ENCODE results near the gene GCSH. TPM values are rescaled to one million over a fixed set of nuclear protein-coding genes. Genes with fewer than 3 reads are reported as not detected.

Gene GCSH
- polyA plus RNA-seq, 3 donors: 0.77 to 2.0 (median 1.0) TPM

DNA sequence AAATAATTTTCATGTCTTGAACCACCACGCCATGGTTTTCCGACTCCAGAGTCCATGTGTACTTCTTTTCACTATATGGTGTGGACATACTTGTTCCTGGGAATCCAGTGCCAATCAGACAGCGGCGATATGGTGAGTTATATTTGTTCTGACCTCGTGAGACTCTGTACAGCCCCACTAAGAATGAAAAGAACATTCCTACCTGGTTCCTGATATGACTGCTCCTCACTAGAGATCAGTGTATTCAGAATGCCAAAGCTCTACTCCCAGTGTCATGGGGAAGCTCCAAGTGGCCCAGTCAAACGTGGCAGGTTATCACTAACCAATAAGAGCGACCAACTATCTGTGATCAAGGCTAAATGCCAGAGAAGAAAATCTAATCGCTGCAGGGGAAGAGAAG is 25.2 kb downstream of the GCSH start:
- H3K36me3 Mint-ChIP-seq: no peaks in the 10 kb centered on the region
- H3K27ac ChIP-seq (ENCODE audit: low read depth in 1 of 2, low read length in 2 of 2): no peak overlapping the region
- H2AFZ ChIP-seq (ENCODE audit: insufficient read depth, low read depth, low read length, poor library complexity, severe bottlenecking): no peak overlapping the region
- 100% methylated on average over 4 of the region's 8 CpGs for WGBS (ENCODE audit: insufficient coverage)
- no peak overlapping the region for H3K4me3 ChIP-seq (replicated peaks in 1 of 3; ENCODE audit: low read depth in 2 of 3, low read length in 3 of 3)
- H3K4me2 ChIP-seq (replicated peaks; ENCODE audit: extremely low read depth, low read length, poor library complexity, severe bottlenecking): no peak overlapping the region
- H3K9ac ChIP-seq (ENCODE audit: insufficient read depth, low read length, poor library complexity, severe bottlenecking): no peak overlapping the region
- H3K36me3 ChIP-seq (replicated peaks in 1 of 2; ENCODE audit: control insufficient read depth in 1 of 2, insufficient read depth in 2 of 2, low read length in 2 of 2): no peaks in the 10 kb centered on the region
- H3K27me3 Mint-ChIP-seq (ENCODE audit: low read depth in 3 of 3): peaks cover 0 to 4% (median 2%) of the 10 kb centered on the region in 3 donors
- TF ChIP-seq, protein P1, sequence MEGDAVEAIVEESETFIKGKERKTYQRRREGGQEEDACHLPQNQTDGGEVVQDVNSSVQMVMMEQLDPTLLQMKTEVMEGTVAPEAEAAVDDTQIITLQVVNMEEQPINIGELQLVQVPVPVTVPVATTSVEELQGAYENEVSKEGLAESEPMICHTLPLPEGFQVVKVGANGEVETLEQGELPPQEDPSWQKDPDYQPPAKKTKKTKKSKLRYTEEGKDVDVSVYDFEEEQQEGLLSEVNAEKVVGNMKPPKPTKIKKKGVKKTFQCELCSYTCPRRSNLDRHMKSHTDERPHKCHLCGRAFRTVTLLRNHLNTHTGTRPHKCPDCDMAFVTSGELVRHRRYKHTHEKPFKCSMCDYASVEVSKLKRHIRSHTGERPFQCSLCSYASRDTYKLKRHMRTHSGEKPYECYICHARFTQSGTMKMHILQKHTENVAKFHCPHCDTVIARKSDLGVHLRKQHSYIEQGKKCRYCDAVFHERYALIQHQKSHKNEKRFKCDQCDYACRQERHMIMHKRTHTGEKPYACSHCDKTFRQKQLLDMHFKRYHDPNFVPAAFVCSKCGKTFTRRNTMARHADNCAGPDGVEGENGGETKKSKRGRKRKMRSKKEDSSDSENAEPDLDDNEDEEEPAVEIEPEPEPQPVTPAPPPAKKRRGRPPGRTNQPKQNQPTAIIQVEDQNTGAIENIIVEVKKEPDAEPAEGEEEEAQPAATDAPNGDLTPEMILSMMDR (IDR thresholded peaks at IDR 0.05): no peak
- H3K9me3 Mint-ChIP-seq: peaks cover 0 to 3% (median 0%) of the 10 kb centered on the region in 7 donors
- H3K27me3 ChIP-seq (ENCODE audit: control insufficient read depth in 2 of 2, insufficient read depth in 2 of 2, low read length in 2 of 2): no peaks in the 10 kb centered on the region
- no peak overlapping the region for H3K4me3 Mint-ChIP-seq
- no peak overlapping the region for H3K27ac Mint-ChIP-seq
- peaks cover 0 to under 1% of the 10 kb centered on the region in 2 donors for H3K4me1 ChIP-seq (ENCODE audit: control insufficient read depth in 1 of 2, insufficient read depth in 2 of 2, low read length in 2 of 2)
- no peaks in the 10 kb centered on the region for H3K9me3 ChIP-seq (replicated peaks in 1 of 2; ENCODE audit: control insufficient read depth in 1 of 2, insufficient read depth in 1 of 2, low read length in 2 of 2)
- no peaks in the 10 kb centered on the region for H3K79me2 ChIP-seq (ENCODE audit: insufficient read depth, low read length)
- peaks cover 7% of the 10 kb centered on the region for H3K4me1 Mint-ChIP-seq
- no peak for DNase-seq
- intact Hi-C loops (cut with micrococcal nuclease): no loop called here
- H4K20me1 ChIP-seq (ENCODE audit: insufficient read depth, low read length): no peaks in the 10 kb centered on the region

DNA sequence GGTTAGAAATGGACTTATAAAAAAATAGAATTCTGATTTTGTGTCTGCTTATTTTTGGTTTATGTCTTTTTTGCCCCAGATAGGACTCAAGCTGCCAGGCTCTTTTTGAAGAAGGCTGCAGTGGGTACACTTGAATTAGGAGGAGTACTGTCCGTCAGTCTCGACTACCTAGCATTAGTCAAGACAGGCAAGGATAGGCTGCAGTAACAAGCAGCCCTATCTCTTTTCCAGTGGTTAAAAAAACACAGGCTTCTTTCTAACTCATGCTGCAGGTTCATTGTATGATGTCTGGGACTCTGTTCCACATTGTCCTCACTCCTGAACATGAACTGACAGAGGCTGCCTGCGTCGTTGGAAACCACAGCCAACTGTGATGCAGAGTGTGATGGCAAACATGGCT is 27.1 kb downstream of the GCSH start:
- peaks cover 0 to 3% (median 0%) of the 10 kb centered on the region in 7 donors for H3K9me3 Mint-ChIP-seq
- intact Hi-C loops (cut with micrococcal nuclease): no loop called here

More for the DNA sequence above, 27.1 kb downstream of the GCSH start:
- Histone ChIP-seq H4K20me1 (ENCODE audit: insufficient read depth, low read length) (no peaks in the 10 kb centered on the region), H3K4me2 (replicated peaks; ENCODE audit: extremely low read depth, low read length, poor library complexity, severe bottlenecking) (no peak overlapping the region), H2AFZ (ENCODE audit: insufficient read depth, low read depth, low read length, poor library complexity, severe bottlenecking) (no peak overlapping the region), H3K4me1 (ENCODE audit: control insufficient read depth in 1 of 2, insufficient read depth in 2 of 2, low read length in 2 of 2) (no peaks in the 10 kb centered on the region), H3K9me3 (replicated peaks in 1 of 2; ENCODE audit: control insufficient read depth in 1 of 2, insufficient read depth in 1 of 2, low read length in 2 of 2) (no peaks in the 10 kb centered on the region), H3K79me2 (ENCODE audit: insufficient read depth, low read length) (no peaks in the 10 kb centered on the region), H3K9ac (ENCODE audit: insufficient read depth, low read length, poor library complexity, severe bottlenecking) (no peak overlapping the region), H3K36me3 (replicated peaks in 1 of 2; ENCODE audit: control insufficient read depth in 1 of 2, insufficient read depth in 2 of 2, low read length in 2 of 2) (no peaks in the 10 kb centered on the region), H3K4me3 (replicated peaks in 1 of 3; ENCODE audit: low read depth in 2 of 3, low read length in 3 of 3) (no peak overlapping the region), H3K27me3 (ENCODE audit: control insufficient read depth in 2 of 2, insufficient read depth in 2 of 2, low read length in 2 of 2) (no peaks in the 10 kb centered on the region), H3K27ac (ENCODE audit: low read depth in 1 of 2, low read length in 2 of 2) (no peak overlapping the region)
- 100% methylated on average over 2 of the region's 4 CpGs for WGBS (ENCODE audit: insufficient coverage)
- no peaks in the 10 kb centered on the region for H3K36me3 Mint-ChIP-seq
- no peak overlapping the region for H3K27ac Mint-ChIP-seq
- TF ChIP-seq, protein P1 (IDR thresholded peaks at IDR 0.05): no peak
- H3K27me3 Mint-ChIP-seq (ENCODE audit: low read depth in 3 of 3): no peaks in the 10 kb centered on the region
- no peak overlapping the region for H3K4me3 Mint-ChIP-seq
- DNase-seq: no peak
- peaks cover 7% of the 10 kb centered on the region for H3K4me1 Mint-ChIP-seq

All from CD14-positive monocyte (primary cell).